Left kidney (tissue), 2 donors: ENCODE results near the gene DPF3. TPM values are rescaled to one million over a fixed set of nuclear protein-coding genes. Genes with fewer than 3 reads are reported as not detected.

ENCODE experiments used
- DNase-seq: peaks from one replicate; pipeline ENCODE4 v3.0.0-alpha.2; 2013
- polyA plus RNA-seq: library from polyadenylated mRNA; unstranded; fragments of 120-200 nt; gene quantifications from one replicate; pipeline ENCODE4 v1.2.1, GENCODE V29; 2013; ENCODE audit not compliant: insufficient read length

DPF3 gene
- polyA plus RNA-seq, 1 donor = 5.3 TPM

GRCh38 chr14:72680853-72681640 is 212.9 kb downstream of the DPF3 start:
- no peak for DNase-seq

DNA sequence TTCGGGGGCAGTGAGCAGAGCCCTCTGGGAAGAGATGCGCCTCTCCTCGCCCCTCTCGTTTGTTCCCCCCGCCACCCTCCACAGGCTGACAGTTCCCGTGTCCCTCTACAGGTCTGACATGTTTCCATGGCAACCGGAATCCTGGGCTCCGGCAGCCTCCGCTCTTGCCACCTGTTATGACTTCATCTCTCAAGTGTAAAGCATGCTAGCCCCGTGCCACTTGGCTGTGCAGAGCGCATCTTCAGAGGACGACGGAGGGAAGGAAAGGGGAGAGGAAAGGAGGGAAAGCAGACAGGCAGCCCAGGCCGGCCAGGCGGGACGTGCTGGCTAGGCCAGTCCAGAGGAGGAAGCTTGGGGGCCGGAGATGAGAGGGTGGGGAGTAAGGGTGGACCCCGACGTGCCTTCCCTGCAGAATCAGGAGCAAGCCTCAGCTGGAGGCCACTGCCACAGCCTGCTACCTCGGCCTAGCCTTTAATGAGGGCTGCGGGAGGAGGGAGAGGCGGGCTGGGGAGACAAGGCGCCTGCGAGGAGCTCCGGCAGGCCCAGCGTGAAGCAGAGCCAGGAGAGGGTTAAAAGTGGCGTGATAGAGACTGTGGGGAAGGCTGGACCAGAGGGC is 214.3 kb downstream of the DPF3 start:
- DNase-seq = peak; percentile 65

- DNase-seq = no peak
Measured at GRCh38 chr14:72679141-72679535, 214.8 kb downstream of the DPF3 start.

DNA sequence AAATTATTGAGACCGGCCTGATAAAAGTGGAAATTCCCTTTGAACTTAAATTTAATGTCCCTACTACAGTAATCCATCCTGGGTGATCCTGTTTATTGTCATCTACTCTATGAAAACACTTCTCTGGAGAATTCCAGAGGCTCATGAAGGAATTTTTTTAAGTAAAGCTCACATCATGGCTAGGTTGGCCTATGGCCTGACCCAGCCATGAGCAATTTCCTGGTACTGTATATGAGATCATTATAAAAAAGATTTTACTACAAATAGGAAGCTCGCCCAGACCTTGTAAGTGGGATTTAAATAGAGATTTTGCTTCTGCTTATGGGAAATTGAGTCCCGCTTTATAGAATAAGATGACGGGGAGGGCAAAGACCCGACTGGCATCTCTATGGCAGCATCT is 215.5 kb downstream of the DPF3 start:
- no peak for DNase-seq

DNA sequence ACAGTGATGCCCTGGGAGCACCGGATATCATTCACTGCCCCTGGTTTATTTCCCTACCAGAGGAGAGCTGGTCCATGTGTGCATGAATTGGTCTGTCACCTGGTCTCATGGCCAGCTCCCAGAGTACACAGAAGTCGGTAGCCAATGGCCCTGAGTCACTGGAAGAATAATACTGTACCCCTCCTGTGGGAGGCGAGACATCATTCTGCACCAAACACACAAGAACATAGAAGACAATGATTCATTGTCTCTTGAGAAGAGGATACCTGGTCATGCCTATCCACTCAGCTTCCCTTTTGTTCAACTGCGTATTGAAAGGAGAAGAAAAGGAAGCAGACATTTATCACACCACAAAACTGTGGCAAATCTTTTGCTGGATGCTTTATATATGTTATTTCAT is 216.2 kb downstream of the DPF3 start:
- no peak for DNase-seq

GRCh38 chr14:72675126-72675525 is 218.8 kb downstream of the DPF3 start:
- DNase-seq = no peak

- DNase-seq = no peak
Measured at GRCh38 chr14:72673179-72673578, 220.7 kb downstream of the DPF3 start.

DNA sequence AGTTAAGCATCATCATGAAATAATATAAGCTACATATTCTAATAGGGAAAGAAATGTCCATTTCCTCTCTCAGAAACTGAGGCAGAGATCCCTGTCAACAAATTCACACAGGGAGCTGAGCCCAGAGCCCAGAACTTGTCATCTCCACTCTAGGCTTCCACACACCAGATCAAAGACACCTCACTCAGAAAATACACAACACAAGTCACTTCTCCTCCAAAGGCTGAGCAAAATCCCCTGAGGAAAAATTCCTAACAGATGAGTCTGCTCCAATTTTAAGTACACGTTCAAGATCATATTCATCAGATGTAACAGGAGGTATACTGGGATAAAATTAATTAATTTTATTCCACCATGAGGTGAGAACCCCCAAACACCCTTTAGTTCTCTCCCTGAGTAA is 227.3 kb downstream of the DPF3 start:
- no peak for DNase-seq

GRCh38 chr14:72665259-72665658 is 228.6 kb downstream of the DPF3 start:
- DNase-seq = no peak

GRCh38 chr14:72664651-72665050 is 229.2 kb downstream of the DPF3 start:
- no peak for DNase-seq

DNA sequence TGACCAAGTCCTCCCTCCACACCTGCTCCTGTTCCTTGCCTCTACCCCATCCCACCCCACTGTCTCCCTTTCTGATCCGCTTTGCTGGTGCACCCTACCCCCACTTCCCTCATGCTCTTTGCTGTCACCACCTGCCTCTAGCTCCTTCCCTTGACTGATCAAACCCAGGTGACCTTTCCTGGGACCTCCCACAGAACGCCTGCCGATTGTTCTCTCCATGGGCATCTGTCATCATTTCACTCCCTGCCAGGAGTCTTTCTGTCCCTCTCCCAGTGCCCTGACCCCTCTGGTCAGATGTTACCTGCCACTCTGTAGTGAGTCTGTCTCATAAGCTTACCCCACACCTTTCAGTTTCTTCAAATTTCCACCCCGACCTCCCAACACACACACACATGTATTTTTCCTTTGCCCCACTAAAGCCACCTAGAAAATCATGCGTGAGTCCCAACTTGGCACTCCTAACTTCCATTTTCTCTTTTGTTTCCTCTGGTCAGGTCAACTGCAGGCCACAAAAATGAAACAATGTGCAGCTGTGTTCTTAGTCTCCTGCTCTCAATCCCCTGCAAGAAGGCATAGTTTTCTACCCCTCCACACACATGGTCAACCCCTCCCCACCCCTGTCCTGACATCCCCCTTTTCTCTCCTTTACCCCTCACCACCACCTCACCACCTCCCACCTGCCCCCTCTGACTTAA is 229.8 kb downstream of the DPF3 start:
- DNase-seq = no peak

DNA sequence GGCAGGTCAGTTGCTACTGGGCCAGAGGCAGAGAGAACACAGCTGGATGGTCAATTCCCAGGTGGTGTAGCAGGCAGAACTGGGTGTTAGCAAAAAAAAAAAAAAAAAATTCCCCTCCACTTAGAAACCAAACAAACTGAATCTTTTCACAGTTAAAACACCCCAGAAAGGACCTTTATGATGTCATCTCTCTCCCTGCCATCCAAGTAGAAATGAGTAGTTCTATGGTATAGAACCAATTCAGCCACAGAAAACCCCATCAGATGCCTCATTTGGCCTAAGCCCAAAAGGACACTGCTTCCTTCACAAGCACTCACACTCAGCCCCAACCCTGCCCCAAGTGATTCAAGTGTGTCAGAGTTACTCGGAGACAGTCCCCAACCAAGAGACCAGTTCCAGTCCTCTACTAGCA is 230.8 kb downstream of the DPF3 start:
- DNase-seq = no peak

DNA sequence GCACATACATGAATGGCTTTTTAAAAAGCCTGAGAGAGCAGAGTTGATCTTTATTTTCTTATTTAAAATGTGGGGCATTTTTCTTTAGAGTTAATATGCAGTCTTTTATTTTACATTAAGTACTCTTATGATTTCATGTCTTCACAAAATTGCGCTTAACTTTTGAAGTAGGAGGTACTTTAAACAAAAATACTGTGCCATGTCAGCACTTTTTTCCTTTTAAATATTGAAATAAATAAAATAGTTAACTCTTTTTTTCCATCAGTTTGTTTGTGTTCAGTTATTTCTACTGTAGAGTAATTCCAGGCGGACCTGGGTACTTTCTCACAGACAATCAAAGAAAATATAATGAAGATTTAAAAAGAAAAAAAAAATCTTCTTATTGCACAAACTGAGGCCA is 231.7 kb downstream of the DPF3 start:
- DNase-seq = no peak

GRCh38 chr14:72657214-72657921 is 236.5 kb downstream of the DPF3 start:
- DNase-seq = no peak

GRCh38 chr14:72653026-72653425 is 240.9 kb downstream of the DPF3 start:
- no peak for DNase-seq

- no peak for DNase-seq
Measured at GRCh38 chr14:72652179-72652578, 241.7 kb downstream of the DPF3 start.

GRCh38 chr14:72651714-72652113 is 242.2 kb downstream of the DPF3 start:
- DNase-seq = no peak

GRCh38 chr14:72651081-72651480 is 242.8 kb downstream of the DPF3 start:
- peak; percentile 19 for DNase-seq

DNA sequence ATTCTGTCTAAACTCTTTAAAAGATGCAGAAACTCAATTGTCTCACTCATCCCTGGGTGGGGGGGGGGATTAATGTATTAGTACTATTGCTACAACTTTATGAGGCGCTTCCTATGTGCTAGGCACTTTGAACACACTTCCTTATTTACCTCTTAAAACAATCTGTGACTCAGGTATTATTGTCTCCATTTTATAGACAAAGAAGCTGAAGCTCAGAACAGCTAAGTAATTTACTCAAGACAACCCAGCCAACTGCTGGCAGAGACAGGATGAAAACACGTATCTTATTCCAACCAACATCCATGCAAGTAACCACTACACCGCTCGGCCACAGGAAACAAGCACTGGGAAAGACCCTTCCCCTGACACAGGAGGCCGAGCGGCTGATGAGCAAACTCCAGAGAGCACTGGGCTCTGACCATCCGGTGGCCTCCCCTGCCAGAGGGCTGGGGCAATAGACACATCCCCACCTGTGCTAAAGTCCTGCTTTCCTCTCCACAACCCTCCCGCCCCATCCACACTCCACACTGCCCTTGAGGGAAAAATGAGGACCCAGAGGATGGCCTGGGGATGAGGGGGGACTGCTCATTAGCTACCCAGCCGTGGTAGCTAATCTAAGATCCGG is 244.2 kb downstream of the DPF3 start:
- DNase-seq = no peak

GRCh38 chr14:72647782-72648181 is 246.1 kb downstream of the DPF3 start:
- DNase-seq = no peak

GRCh38 chr14:72646861-72647528 is 246.9 kb downstream of the DPF3 start:
- no peak for DNase-seq

- no peak for DNase-seq
Measured at GRCh38 chr14:72645706-72646105, 248.2 kb downstream of the DPF3 start.
